ENCODE data around the gene OR52E8.

The OR52E8 gene

GRCh38 chr11:5857590-5857989, at the start of gene OR52E8:
Gene OR52E8, minus strand, starts transcription at chr11:5857690. Its CDS starts 0 bp downstream, at chr11:5857690.
- no peak within 1 kb of the TSS for H3K4me3 ChIP-seq (ENCODE audit: low read depth in 1 of 2, low read length in 2 of 2)
- H3K27me3 ChIP-seq (ENCODE audit: control insufficient read depth in 1 of 2, insufficient read depth in 2 of 2, low read length in 2 of 2) = no peaks in the 10 kb centered on the region
- H3K9ac ChIP-seq (ENCODE audit: low read depth in 1 of 2, low read length in 2 of 2) = no peak within 1 kb of the TSS
- H3K36me3 ChIP-seq (ENCODE audit: control insufficient read depth in 1 of 2, insufficient read depth in 2 of 2, low read length in 2 of 2) = no peaks in the 10 kb centered on the region
- H3K27ac ChIP-seq (ENCODE audit: low read depth, low read length) = no peak within 1 kb of the TSS
- peaks cover 0 to 2% of the 10 kb centered on the region in 2 donors for H3K9me3 ChIP-seq (ENCODE audit: control insufficient read depth in 1 of 2, low read length in 2 of 2)
- no peaks in the 10 kb centered on the region for H3K4me1 ChIP-seq (ENCODE audit: control insufficient read depth in 1 of 2, insufficient read depth in 2 of 2, low read length in 2 of 2)

DNA sequence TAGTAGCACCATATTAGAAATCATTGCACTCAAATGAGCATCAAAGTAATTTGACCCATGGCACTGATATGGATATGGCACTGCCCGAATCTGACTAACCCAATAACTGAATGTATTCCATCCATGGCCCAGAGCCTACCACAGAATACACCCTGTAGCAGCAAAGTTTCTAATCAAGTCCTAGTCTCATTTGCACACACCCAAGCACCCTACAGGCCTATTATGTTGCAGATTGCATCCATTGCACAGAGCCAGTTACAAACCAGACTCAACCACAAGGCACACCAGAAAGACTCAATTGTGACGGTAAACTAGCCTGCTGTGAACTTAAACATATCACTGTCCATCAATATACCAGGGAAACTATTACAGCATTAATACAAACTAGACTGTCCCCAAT, 42.0 kb upstream of the OR52E8 start:
- Histone ChIP-seq H3K4me3 (ENCODE audit: low read depth in 1 of 2, low read length in 2 of 2) (no peak overlapping the region), H3K27me3 (ENCODE audit: control insufficient read depth in 1 of 2, insufficient read depth in 2 of 2, low read length in 2 of 2) (no peaks in the 10 kb centered on the region), H3K36me3 (ENCODE audit: control insufficient read depth in 1 of 2, insufficient read depth in 2 of 2, low read length in 2 of 2) (no peaks in the 10 kb centered on the region), H3K27ac (ENCODE audit: low read depth, low read length) (no peak overlapping the region), H3K9me3 (ENCODE audit: control insufficient read depth in 1 of 2, low read length in 2 of 2) (no peaks in the 10 kb centered on the region), H3K4me1 (ENCODE audit: control insufficient read depth in 1 of 2, insufficient read depth in 2 of 2, low read length in 2 of 2) (no peaks in the 10 kb centered on the region), H3K9ac (ENCODE audit: low read depth in 1 of 2, low read length in 2 of 2) (no peak overlapping the region)

GRCh38 chr11:5892908-5893307, 35.4 kb upstream of the OR52E8 start, which contains the start of gene OR52E5:
Gene OR52E5, plus strand, starts transcription at chr11:5893208. Its CDS starts 7,569 bp downstream, at chr11:5900777.
- Histone ChIP-seq H3K27ac (ENCODE audit: low read depth, low read length) (no peak within 1 kb of the TSS), H3K4me3 (ENCODE audit: low read depth in 1 of 2, low read length in 2 of 2) (no peak within 1 kb of the TSS), H3K4me1 (ENCODE audit: control insufficient read depth in 1 of 2, insufficient read depth in 2 of 2, low read length in 2 of 2) (no peaks in the 10 kb centered on the region), H3K36me3 (ENCODE audit: control insufficient read depth in 1 of 2, insufficient read depth in 2 of 2, low read length in 2 of 2) (no peaks in the 10 kb centered on the region), H3K9ac (ENCODE audit: low read depth in 1 of 2, low read length in 2 of 2) (no peak within 1 kb of the TSS), H3K27me3 (ENCODE audit: control insufficient read depth in 1 of 2, insufficient read depth in 2 of 2, low read length in 2 of 2) (no peaks in the 10 kb centered on the region), H3K9me3 (ENCODE audit: control insufficient read depth in 1 of 2, low read length in 2 of 2) (no peaks in the 10 kb centered on the region)

- Histone ChIP-seq H3K4me3 (ENCODE audit: low read depth in 1 of 2, low read length in 2 of 2) (no peak overlapping the region), H3K9me3 (ENCODE audit: control insufficient read depth in 1 of 2, low read length in 2 of 2) (no peaks in the 10 kb centered on the region), H3K9ac (ENCODE audit: low read depth in 1 of 2, low read length in 2 of 2) (no peak overlapping the region), H3K27me3 (ENCODE audit: control insufficient read depth in 1 of 2, insufficient read depth in 2 of 2, low read length in 2 of 2) (no peaks in the 10 kb centered on the region), H3K4me1 (ENCODE audit: control insufficient read depth in 1 of 2, insufficient read depth in 2 of 2, low read length in 2 of 2) (no peaks in the 10 kb centered on the region), H3K27ac (ENCODE audit: low read depth, low read length) (no peak overlapping the region), H3K36me3 (ENCODE audit: control insufficient read depth in 1 of 2, insufficient read depth in 2 of 2, low read length in 2 of 2) (no peaks in the 10 kb centered on the region)
Measured at GRCh38 chr11:5891216-5891800, 33.8 kb upstream of the OR52E8 start.

DNA sequence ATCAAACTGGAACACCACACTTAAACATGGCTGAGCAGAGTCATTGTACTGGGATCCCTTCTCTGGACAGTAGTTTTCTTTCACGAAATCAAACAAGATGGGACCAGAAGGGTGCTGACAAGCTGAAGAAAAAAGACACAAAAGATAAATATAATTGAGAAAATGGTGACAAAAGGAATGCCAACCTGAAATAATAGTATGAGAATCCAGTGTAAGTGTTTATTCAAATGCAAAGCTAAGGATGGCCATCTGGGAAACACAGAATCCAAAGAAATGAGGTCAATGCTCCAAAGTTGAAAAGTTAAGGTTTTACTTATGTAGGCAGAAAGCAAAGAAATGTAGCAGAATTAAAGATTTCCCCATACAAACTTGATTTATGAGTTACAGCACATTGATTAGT, 30.2 kb upstream of the OR52E8 start:
- Histone ChIP-seq H3K4me3 (ENCODE audit: low read depth in 1 of 2, low read length in 2 of 2) (no peak overlapping the region), H3K27ac (ENCODE audit: low read depth, low read length) (no peak overlapping the region), H3K27me3 (ENCODE audit: control insufficient read depth in 1 of 2, insufficient read depth in 2 of 2, low read length in 2 of 2) (no peaks in the 10 kb centered on the region), H3K4me1 (ENCODE audit: control insufficient read depth in 1 of 2, insufficient read depth in 2 of 2, low read length in 2 of 2) (no peaks in the 10 kb centered on the region), H3K36me3 (ENCODE audit: control insufficient read depth in 1 of 2, insufficient read depth in 2 of 2, low read length in 2 of 2) (no peaks in the 10 kb centered on the region), H3K9me3 (ENCODE audit: control insufficient read depth in 1 of 2, low read length in 2 of 2) (no peaks in the 10 kb centered on the region), H3K9ac (ENCODE audit: low read depth in 1 of 2, low read length in 2 of 2) (no peak overlapping the region)

- H3K9ac ChIP-seq (ENCODE audit: low read depth in 1 of 2, low read length in 2 of 2) = no peak overlapping the region
- no peaks in the 10 kb centered on the region for H3K36me3 ChIP-seq (ENCODE audit: control insufficient read depth in 1 of 2, insufficient read depth in 2 of 2, low read length in 2 of 2)
- H3K27me3 ChIP-seq (ENCODE audit: control insufficient read depth in 1 of 2, insufficient read depth in 2 of 2, low read length in 2 of 2) = no peaks in the 10 kb centered on the region
- H3K4me1 ChIP-seq (ENCODE audit: control insufficient read depth in 1 of 2, insufficient read depth in 2 of 2, low read length in 2 of 2) = no peaks in the 10 kb centered on the region
- no peaks in the 10 kb centered on the region for H3K9me3 ChIP-seq (ENCODE audit: control insufficient read depth in 1 of 2, low read length in 2 of 2)
- no peak overlapping the region for H3K4me3 ChIP-seq (ENCODE audit: low read depth in 1 of 2, low read length in 2 of 2)
- H3K27ac ChIP-seq (ENCODE audit: low read depth, low read length) = no peak overlapping the region
Measured at GRCh38 chr11:5887172-5887571, 29.7 kb upstream of the OR52E8 start.

DNA sequence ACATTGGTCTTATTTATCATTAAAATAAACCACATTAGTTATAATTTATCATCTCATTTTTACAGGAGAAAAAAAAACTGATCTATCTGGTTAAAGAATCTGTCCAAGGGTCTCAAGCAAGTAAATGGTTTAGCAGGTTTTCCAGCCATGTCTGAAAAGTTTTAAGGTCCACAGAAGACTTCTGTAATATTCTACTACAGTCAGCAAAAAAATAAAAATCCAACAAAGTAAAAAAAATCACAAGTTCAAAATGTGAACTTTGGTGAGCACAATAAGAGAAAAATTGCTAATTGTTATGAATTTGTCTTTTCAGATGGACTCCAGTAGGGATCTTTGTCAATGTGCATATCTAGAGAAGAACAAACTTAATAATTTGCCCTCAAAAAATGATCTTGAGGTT, 24.3 kb upstream of the OR52E8 start:
- Histone ChIP-seq H3K9ac (ENCODE audit: low read depth in 1 of 2, low read length in 2 of 2) (no peak overlapping the region), H3K36me3 (ENCODE audit: control insufficient read depth in 1 of 2, insufficient read depth in 2 of 2, low read length in 2 of 2) (no peaks in the 10 kb centered on the region), H3K27ac (ENCODE audit: low read depth, low read length) (no peak overlapping the region), H3K4me1 (ENCODE audit: control insufficient read depth in 1 of 2, insufficient read depth in 2 of 2, low read length in 2 of 2) (no peaks in the 10 kb centered on the region), H3K9me3 (ENCODE audit: control insufficient read depth in 1 of 2, low read length in 2 of 2) (no peaks in the 10 kb centered on the region), H3K27me3 (ENCODE audit: control insufficient read depth in 1 of 2, insufficient read depth in 2 of 2, low read length in 2 of 2) (no peaks in the 10 kb centered on the region), H3K4me3 (ENCODE audit: low read depth in 1 of 2, low read length in 2 of 2) (no peak overlapping the region)

GRCh38 chr11:5880329-5880728, 22.8 kb upstream of the OR52E8 start, which contains the start of gene OR52E4:
Gene OR52E4, plus strand, starts transcription at chr11:5880629. Its CDS starts 3,664 bp downstream, at chr11:5884293.
- Histone ChIP-seq H3K36me3 (ENCODE audit: control insufficient read depth in 1 of 2, insufficient read depth in 2 of 2, low read length in 2 of 2) (no peaks in the 10 kb centered on the region), H3K27ac (ENCODE audit: low read depth, low read length) (no peak within 1 kb of the TSS)

GRCh38 chr11:5878564-5878963, 21.1 kb upstream of the OR52E8 start:
- H3K36me3 ChIP-seq (ENCODE audit: control insufficient read depth in 1 of 2, insufficient read depth in 2 of 2, low read length in 2 of 2) = no peaks in the 10 kb centered on the region
- H3K9me3 ChIP-seq (ENCODE audit: control insufficient read depth in 1 of 2, low read length in 2 of 2) = no peaks in the 10 kb centered on the region
- no peak overlapping the region for H3K4me3 ChIP-seq (ENCODE audit: low read depth in 1 of 2, low read length in 2 of 2)
- H3K4me1 ChIP-seq (ENCODE audit: control insufficient read depth in 1 of 2, insufficient read depth in 2 of 2, low read length in 2 of 2) = no peaks in the 10 kb centered on the region
- no peak overlapping the region for H3K9ac ChIP-seq (ENCODE audit: low read depth in 1 of 2, low read length in 2 of 2)
- H3K27me3 ChIP-seq (ENCODE audit: control insufficient read depth in 1 of 2, insufficient read depth in 2 of 2, low read length in 2 of 2) = no peaks in the 10 kb centered on the region
- no peak overlapping the region for H3K27ac ChIP-seq (ENCODE audit: low read depth, low read length)

More at GRCh38 chr11:5880329-5880728, 22.8 kb upstream of the OR52E8 start, which contains the start of gene OR52E4:
- Histone ChIP-seq H3K9ac (ENCODE audit: low read depth in 1 of 2, low read length in 2 of 2) (no peak within 1 kb of the TSS), H3K4me1 (ENCODE audit: control insufficient read depth in 1 of 2, insufficient read depth in 2 of 2, low read length in 2 of 2) (no peaks in the 10 kb centered on the region), H3K9me3 (ENCODE audit: control insufficient read depth in 1 of 2, low read length in 2 of 2) (no peaks in the 10 kb centered on the region), H3K4me3 (ENCODE audit: low read depth in 1 of 2, low read length in 2 of 2) (no peak within 1 kb of the TSS), H3K27me3 (ENCODE audit: control insufficient read depth in 1 of 2, insufficient read depth in 2 of 2, low read length in 2 of 2) (no peaks in the 10 kb centered on the region)

GRCh38 chr11:5865826-5866225, 8.3 kb upstream of the OR52E8 start:
- Histone ChIP-seq H3K4me3 (ENCODE audit: low read depth in 1 of 2, low read length in 2 of 2) (no peak overlapping the region), H3K27ac (ENCODE audit: low read depth, low read length) (no peak overlapping the region), H3K27me3 (ENCODE audit: control insufficient read depth in 1 of 2, insufficient read depth in 2 of 2, low read length in 2 of 2) (no peaks in the 10 kb centered on the region)

More at GRCh38 chr11:5865826-5866225, 8.3 kb upstream of the OR52E8 start:
- no peak overlapping the region for H3K9ac ChIP-seq (ENCODE audit: low read depth in 1 of 2, low read length in 2 of 2)
- H3K9me3 ChIP-seq (ENCODE audit: control insufficient read depth in 1 of 2, low read length in 2 of 2) = no peaks in the 10 kb centered on the region
- H3K4me1 ChIP-seq (ENCODE audit: control insufficient read depth in 1 of 2, insufficient read depth in 2 of 2, low read length in 2 of 2) = no peaks in the 10 kb centered on the region
- no peaks in the 10 kb centered on the region for H3K36me3 ChIP-seq (ENCODE audit: control insufficient read depth in 1 of 2, insufficient read depth in 2 of 2, low read length in 2 of 2)
